ENCODE results near the gene KCNQ1. TPM values are rescaled to one million over a fixed set of nuclear protein-coding genes. Genes with fewer than 3 reads are reported as not detected.

KCNQ1 gene
- polyA plus RNA-seq, 1 donor (not counting 4 experiments of a cell fraction or from before 2014, with no cell fraction given), result not detected

DNA sequence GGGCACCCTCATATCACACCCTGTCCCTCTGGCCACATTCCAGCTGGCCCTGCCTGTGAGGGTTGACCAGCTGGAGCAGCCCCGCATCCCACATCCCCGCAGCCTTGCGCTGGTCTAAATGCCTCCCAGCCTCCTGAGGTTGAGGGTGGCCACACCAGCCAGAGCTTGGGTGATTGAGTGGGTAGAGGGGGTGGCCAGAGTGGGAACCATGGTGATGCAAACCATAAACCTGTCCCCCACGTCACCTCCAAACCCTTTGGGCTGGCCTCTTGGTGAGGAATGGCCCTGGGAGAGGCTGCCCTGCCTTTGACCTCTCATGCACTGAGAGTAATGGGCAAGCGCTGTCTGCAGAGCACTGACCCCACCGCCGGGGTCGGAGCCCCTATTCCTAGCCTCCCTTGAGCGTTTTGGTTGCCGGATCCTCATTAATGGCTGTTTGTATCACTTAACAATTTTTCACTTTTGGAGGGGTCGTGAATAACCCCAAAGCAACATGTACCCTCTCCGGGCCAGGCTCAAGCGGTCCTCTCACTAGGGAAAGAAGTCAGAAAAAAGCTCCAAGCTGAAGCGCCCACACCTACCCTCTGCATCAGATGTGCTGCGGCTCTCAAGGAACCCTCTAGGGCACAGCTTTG is 271.0 kb downstream of the KCNQ1 start:
- dilution Hi-C loops (cut with MboI; ENCODE audit: extremely low pct_ligation_motif_present, low sequenced_read_pairs), result no loop called here
- peaks cover 3% of the 10 kb centered on the region for H4K20me1 ChIP-seq (ENCODE audit: control insufficient read depth, extremely low read depth, insufficient read depth, low read length)
- FAIRE-seq, result no peak

DNA sequence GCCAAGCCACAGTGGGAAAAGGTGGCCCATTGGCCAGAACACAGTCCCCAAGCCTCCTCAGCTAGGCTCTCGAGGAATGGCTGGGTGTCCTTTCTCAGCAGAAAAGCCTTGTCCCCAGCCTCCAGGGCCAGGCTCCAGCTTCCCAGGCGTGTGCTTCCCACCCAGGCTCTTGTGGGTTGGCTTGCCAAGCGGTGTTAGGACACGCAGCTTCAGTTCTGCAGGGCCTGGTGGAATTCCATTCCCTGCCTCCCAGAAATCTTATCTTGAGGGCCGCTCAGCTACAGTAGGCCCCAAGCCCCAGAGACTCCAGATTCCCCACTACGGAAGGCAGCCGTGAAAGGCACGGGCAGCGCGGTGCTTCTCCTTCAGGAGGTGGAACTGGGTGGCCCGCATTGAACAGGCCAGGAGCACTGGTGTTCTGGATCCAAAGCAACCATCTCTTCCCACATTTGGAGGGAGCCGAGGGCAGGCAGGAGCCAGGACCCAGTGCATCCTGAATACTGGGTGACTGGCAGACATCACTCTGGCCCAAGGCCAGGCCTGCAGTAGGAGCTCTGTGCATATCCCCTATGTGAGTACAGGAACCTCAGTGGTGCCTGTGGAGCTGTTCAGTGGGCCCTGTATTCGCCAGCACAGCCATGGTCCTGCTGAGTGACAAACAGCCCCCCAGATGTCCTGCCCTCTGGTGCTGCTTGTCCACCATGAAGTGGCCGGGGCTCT is 271.7 kb downstream of the KCNQ1 start:
- DNase-seq (ENCODE audit: low read depth, low spot score) (no peak), FAIRE-seq (no peak)
- Histone ChIP-seq H3K9me3 (ENCODE audit: control insufficient read depth, low read depth, low read length) (no peaks in the 10 kb centered on the region), H3K27me3 (ENCODE audit: control insufficient read depth, extremely low read depth, insufficient read depth, low read length) (peaks cover 47% of the 10 kb centered on the region), H3K27ac (ENCODE audit: control insufficient read depth, insufficient read depth, low read length) (no peak overlapping the region), H3K79me2 (ENCODE audit: control insufficient read depth, insufficient read depth, low read length) (no peaks in the 10 kb centered on the region), H3K9me1 (ENCODE audit: control insufficient read depth, extremely low read depth, insufficient read depth, low read length) (no peaks in the 10 kb centered on the region), H3K4me2 (ENCODE audit: control insufficient read depth, extremely low read depth, insufficient read depth, low read depth, low read length) (no peak overlapping the region), H3K36me3 (ENCODE audit: control insufficient read depth in 2 of 2, extremely low read depth in 1 of 2, insufficient read depth in 2 of 2, low read length in 2 of 2) (no peaks in the 10 kb centered on the region), H3K4me1 (ENCODE audit: control insufficient read depth, extremely low read depth, insufficient read depth, low read length) (no peaks in the 10 kb centered on the region), H3K4me3 (ENCODE audit: control insufficient read depth in 2 of 3, extremely low read depth in 1 of 3, insufficient read depth in 2 of 3, low read depth in 1 of 3, low read length in 3 of 3) (no peak overlapping the region), H3K9ac (ENCODE audit: control insufficient read depth, extremely low read depth, insufficient read depth, low read length) (no peak overlapping the region), H4K20me1 (ENCODE audit: control insufficient read depth, extremely low read depth, insufficient read depth, low read length) (peaks cover 3% of the 10 kb centered on the region), H2AFZ (ENCODE audit: control insufficient read depth, low read length) (no peak overlapping the region)
- dilution Hi-C loops (cut with MboI; ENCODE audit: extremely low pct_ligation_motif_present, low sequenced_read_pairs), result no loop called here
- TF ChIP-seq, protein P1, sequence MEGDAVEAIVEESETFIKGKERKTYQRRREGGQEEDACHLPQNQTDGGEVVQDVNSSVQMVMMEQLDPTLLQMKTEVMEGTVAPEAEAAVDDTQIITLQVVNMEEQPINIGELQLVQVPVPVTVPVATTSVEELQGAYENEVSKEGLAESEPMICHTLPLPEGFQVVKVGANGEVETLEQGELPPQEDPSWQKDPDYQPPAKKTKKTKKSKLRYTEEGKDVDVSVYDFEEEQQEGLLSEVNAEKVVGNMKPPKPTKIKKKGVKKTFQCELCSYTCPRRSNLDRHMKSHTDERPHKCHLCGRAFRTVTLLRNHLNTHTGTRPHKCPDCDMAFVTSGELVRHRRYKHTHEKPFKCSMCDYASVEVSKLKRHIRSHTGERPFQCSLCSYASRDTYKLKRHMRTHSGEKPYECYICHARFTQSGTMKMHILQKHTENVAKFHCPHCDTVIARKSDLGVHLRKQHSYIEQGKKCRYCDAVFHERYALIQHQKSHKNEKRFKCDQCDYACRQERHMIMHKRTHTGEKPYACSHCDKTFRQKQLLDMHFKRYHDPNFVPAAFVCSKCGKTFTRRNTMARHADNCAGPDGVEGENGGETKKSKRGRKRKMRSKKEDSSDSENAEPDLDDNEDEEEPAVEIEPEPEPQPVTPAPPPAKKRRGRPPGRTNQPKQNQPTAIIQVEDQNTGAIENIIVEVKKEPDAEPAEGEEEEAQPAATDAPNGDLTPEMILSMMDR (optimal IDR thresholded peaks at IDR 0.05 in 1 of 3, IDR thresholded peaks at IDR 0.05 in 1 of 3, conservative IDR thresholded peaks at IDR 0.05 in 1 of 3; ENCODE audit: extremely low read depth in 1 of 3, insufficient read depth in 2 of 3, low read length in 3 of 3), result no peak
- TF ChIP-seq EZH2 (IDR thresholded peaks at IDR 0.05; ENCODE audit: low read length), result no peak

More for the DNA sequence above, 271.0 kb downstream of the KCNQ1 start:
- Histone ChIP-seq H3K9me3 (ENCODE audit: control insufficient read depth, low read depth, low read length) (no peaks in the 10 kb centered on the region), H3K36me3 (ENCODE audit: control insufficient read depth in 2 of 2, extremely low read depth in 1 of 2, insufficient read depth in 2 of 2, low read length in 2 of 2) (no peaks in the 10 kb centered on the region), H3K4me1 (ENCODE audit: control insufficient read depth, extremely low read depth, insufficient read depth, low read length) (no peaks in the 10 kb centered on the region), H2AFZ (ENCODE audit: control insufficient read depth, low read length) (no peak overlapping the region), H3K79me2 (ENCODE audit: control insufficient read depth, insufficient read depth, low read length) (no peaks in the 10 kb centered on the region), H3K4me3 (ENCODE audit: control insufficient read depth in 2 of 3, extremely low read depth in 1 of 3, insufficient read depth in 2 of 3, low read depth in 1 of 3, low read length in 3 of 3) (no peak overlapping the region), H3K9ac (ENCODE audit: control insufficient read depth, extremely low read depth, insufficient read depth, low read length) (no peak overlapping the region), H3K9me1 (ENCODE audit: control insufficient read depth, extremely low read depth, insufficient read depth, low read length) (no peaks in the 10 kb centered on the region), H3K27me3 (ENCODE audit: control insufficient read depth, extremely low read depth, insufficient read depth, low read length) (peaks cover 47% of the 10 kb centered on the region), H3K27ac (ENCODE audit: control insufficient read depth, insufficient read depth, low read length) (no peak overlapping the region), H3K4me2 (ENCODE audit: control insufficient read depth, extremely low read depth, insufficient read depth, low read depth, low read length) (no peak overlapping the region)
- DNase-seq (ENCODE audit: low read depth, low spot score), result no peak
- TF ChIP-seq, protein P1 (optimal IDR thresholded peaks at IDR 0.05 in 1 of 3, IDR thresholded peaks at IDR 0.05 in 1 of 3, conservative IDR thresholded peaks at IDR 0.05 in 1 of 3; ENCODE audit: extremely low read depth in 1 of 3, insufficient read depth in 2 of 3, low read length in 3 of 3), result no peak

All from keratinocyte (primary cell).